IMR-90 (cell line): ENCODE data around the gene NOS3. TPM values are rescaled to one million over a fixed set of nuclear protein-coding genes. Genes with fewer than 3 reads are reported as not detected.

ENCODE experiments used
- ATAC-seq: fragments of 200-7000 bp; cut with Tn5 transposase; 2 replicates; pipeline ENCODE4 v1.9.1; 2020; ENCODE audit warnings: low read depth, mild to moderate bottlenecking, moderate library complexity
- BruUV-seq: library from RNA; stranded (reverse); fragments of 400-500 nt; replicated peaks from 2 replicates; lab custom pipeline; 2021; lab: Mats Ljungman, UMichigan
- CTCF ChIA-PET: fragments of 300-600 bp; formaldehyde crosslinking; extraction: SDS; loops from one replicate; lab custom pipeline; 2021; ENCODE audit warnings: antibody characterized with exemption; lab: Yijun Ruan, JAX
- POLR2A ChIA-PET: fragments of 300-600 bp; sonication (Branson Sonifier 250); formaldehyde crosslinking; loops from one replicate; lab custom pipeline; 2022; ENCODE audit warnings: antibody characterized with exemption; ENCODE audit not compliant: unreplicated experiment; lab: Charles Lee
- DNase-seq: peaks from one replicate; pipeline ENCODE4 v3.0.0; 2013
- H2AFZ ChIP-seq: replicated peaks from 2 replicates; pipeline ENCODE3; 2013; ENCODE audit warnings: low read length, mild to moderate bottlenecking; ENCODE audit not compliant: poor library complexity
- H2AK5ac ChIP-seq: 2 replicates; pipeline ENCODE4 v1.6.1; 2013; ENCODE audit warnings: low read depth, low read length, inconsistent platforms
- H2AK9ac ChIP-seq: replicated peaks from 2 replicates; pipeline ENCODE3; 2013; ENCODE audit warnings: mild to moderate bottlenecking, low read depth, low read length, moderate library complexity; ENCODE audit not compliant: poor library complexity
- H2BK120ac ChIP-seq: 2 replicates; pipeline ENCODE4 v1.6.1; 2013; ENCODE audit warnings: low read depth, low read length, inconsistent platforms
- H2BK15ac ChIP-seq: 3 replicates; pipeline ENCODE4 v1.6.1; 2013; ENCODE audit warnings: low read depth, low read length, inconsistent platforms
- H2BK20ac ChIP-seq: 2 replicates; pipeline ENCODE4 v1.6.1; 2013; ENCODE audit warnings: low read depth, mild to moderate bottlenecking, inconsistent platforms, low read length, moderate library complexity
- H2BK5ac ChIP-seq: 2 replicates; pipeline ENCODE4 v1.6.1; 2013; ENCODE audit warnings: mild to moderate bottlenecking, low read depth, low read length, inconsistent platforms; ENCODE audit not compliant: poor library complexity, severe bottlenecking
- H3K14ac ChIP-seq: replicated peaks from 2 replicates; pipeline ENCODE4 v1.6.1; 2013; ENCODE audit warnings: low read depth, low read length, inconsistent platforms
- H3K18ac ChIP-seq: 2 replicates; pipeline ENCODE4 v1.6.1; 2013; ENCODE audit warnings: low read depth, low read length, control low read depth
- H3K23ac ChIP-seq: 2 replicates; pipeline ENCODE4 v1.6.1; 2013; ENCODE audit warnings: low read depth, low read length, inconsistent platforms
- H3K27ac ChIP-seq: 2 replicates; pipeline ENCODE4 v1.5.1; 2013; ENCODE audit warnings: mild to moderate bottlenecking, control low read depth, low read length; ENCODE audit not compliant: insufficient read depth
- H3K27me3 ChIP-seq: 2 replicates; pipeline ENCODE4 v1.6.1; 2013; ENCODE audit warnings: low read length; ENCODE audit not compliant: control insufficient read depth, insufficient read depth
- H3K36me3 ChIP-seq: 2 replicates; pipeline ENCODE4 v1.6.1; 2013; ENCODE audit warnings: low read length, mixed read lengths; ENCODE audit not compliant: control insufficient read depth, insufficient read depth
- H3K4ac ChIP-seq: 2 replicates; pipeline ENCODE4 v1.6.1; 2013; ENCODE audit warnings: low read depth, low read length, inconsistent platforms
- H3K4me1 ChIP-seq: 2 replicates; pipeline ENCODE4 v1.6.1; 2013; ENCODE audit warnings: low read length, mixed read lengths; ENCODE audit not compliant: control insufficient read depth, insufficient read depth
- H3K4me2 ChIP-seq: 2 replicates; pipeline ENCODE4 v1.6.1; 2013; ENCODE audit warnings: low read depth, mild to moderate bottlenecking, control low read depth, low read length, moderate library complexity
- H3K4me3 ChIP-seq: 2 replicates; pipeline ENCODE4 v1.5.1; 2013; ENCODE audit warnings: low read depth, mild to moderate bottlenecking, control low read depth, low read length, moderate library complexity; ENCODE audit not compliant: insufficient read depth
- H3K56ac ChIP-seq: 2 replicates; pipeline ENCODE4 v1.6.1; 2013; ENCODE audit warnings: low read length, inconsistent platforms; ENCODE audit not compliant: insufficient read depth; ENCODE audit errors: extremely low read depth
- H3K79me1 ChIP-seq, 2 experiments: 2 replicates each; pipeline ENCODE4 v1.6.1; 2013; ENCODE audit warnings: low read length in 2 of 2, inconsistent platforms in 1 of 2, low read depth in 1 of 2
- H3K9ac ChIP-seq: 2 replicates; pipeline ENCODE4 v1.6.1; 2013; ENCODE audit warnings: low read depth, low read length, control low read depth
- H3K9me1 ChIP-seq: 2 replicates; pipeline ENCODE4 v1.6.1; 2013; ENCODE audit warnings: low read length, inconsistent platforms; ENCODE audit not compliant: insufficient read depth
- H3K9me3 ChIP-seq: 2 replicates; pipeline ENCODE4 v1.6.1; 2013; ENCODE audit warnings: low read length; ENCODE audit not compliant: control insufficient read depth, insufficient read depth
- H4K20me1 ChIP-seq: 2 replicates; pipeline ENCODE4 v1.6.1; 2013; ENCODE audit warnings: low read length, inconsistent platforms; ENCODE audit not compliant: insufficient read depth
- H4K5ac ChIP-seq: 2 replicates; pipeline ENCODE4 v1.6.1; 2013; ENCODE audit warnings: mild to moderate bottlenecking, low read depth, low read length, control low read depth
- H4K8ac ChIP-seq, 2 experiments: 2 replicates each; pipeline ENCODE4 v1.6.1; 2013; ENCODE audit warnings: low read depth in 2 of 2, low read length in 2 of 2, control low read depth in 1 of 2, inconsistent platforms in 1 of 2
- H4K91ac ChIP-seq: 2 replicates; pipeline ENCODE4 v1.6.1; 2013; ENCODE audit warnings: low read depth, low read length, inconsistent platforms; ENCODE audit not compliant: insufficient read depth
- BHLHE40 ChIP-seq: fragments of 150-350 bp; IDR thresholded peaks from 2 replicates; pipeline ENCODE4 v1.6.1; 2016; ENCODE audit warnings: mild to moderate bottlenecking, low read depth, low read length
- CEBPB ChIP-seq: IDR thresholded peaks from 2 replicates; pipeline ENCODE4 v1.6.1; 2012; ENCODE audit warnings: low read depth, low read length, improper control_type of control experiment
- CHD1 ChIP-seq: IDR thresholded peaks from 2 replicates; pipeline ENCODE4 v1.6.1; 2012; ENCODE audit warnings: low read depth, low read length, improper control_type of control experiment
- FOS ChIP-seq: fragments of 150-350 bp; IDR thresholded peaks from 2 replicates; pipeline ENCODE4 v1.6.1; 2016; ENCODE audit warnings: low read depth, low read length
- MAFK ChIP-seq: IDR thresholded peaks from 2 replicates; pipeline ENCODE4 v1.6.1; 2012; ENCODE audit warnings: low read depth, low read length, improper control_type of control experiment
- MAZ ChIP-seq: IDR thresholded peaks from 2 replicates; pipeline ENCODE4 v1.6.1; 2012; ENCODE audit warnings: low read depth, mild to moderate bottlenecking, low read length, improper control_type of control experiment, moderate library complexity, borderline replicate concordance
- MXI1 ChIP-seq: IDR thresholded peaks from 2 replicates; pipeline ENCODE4 v1.6.1; 2012; ENCODE audit warnings: low read depth, mild to moderate bottlenecking, low read length, moderate library complexity, borderline replicate concordance
- NFE2L2 ChIP-seq: fragments of 150-350 bp; IDR thresholded peaks from 2 replicates; pipeline ENCODE4 v1.6.1; 2016; ENCODE audit warnings: low read depth, mild to moderate bottlenecking, low read length
- RAD21 ChIP-seq: IDR thresholded peaks from 2 replicates; pipeline ENCODE4 v1.6.1; 2012; ENCODE audit warnings: low read length, improper control_type of control experiment
- SMC3 ChIP-seq: fragments of 150-350 bp; IDR thresholded peaks from 2 replicates; pipeline ENCODE4 v1.6.1; 2016; ENCODE audit warnings: low read depth, mild to moderate bottlenecking, antibody characterized with exemption, low read length, moderate library complexity
- USF2 ChIP-seq: fragments of 150-350 bp; IDR thresholded peaks from 2 replicates; pipeline ENCODE4 v1.6.1; 2017; ENCODE audit warnings: mild to moderate bottlenecking, antibody characterized with exemption, low read length, low read depth
- WGBS, 2 experiments: methylation state at CpG; one replicate each; pipeline versions ENCODE4 v1.1.5 to v1.1.7; 2013; ENCODE audit warnings: missing lambda C conversion rate in 2 of 2; ENCODE audit not compliant: insufficient read length in 1 of 2; ENCODE audit errors: extremely low coverage in 2 of 2; 5-methylcytosine and 5-hydroxymethylcytosine counted together
- dilution Hi-C: fragments of 300-500 bp; cut with HindIII; formaldehyde crosslinking; loops from one replicate; pipeline ENCODE4 v1.14.3; 2018; ENCODE audit warnings: low sequenced_read_pairs; ENCODE audit not compliant: unreplicated experiment
- in situ Hi-C: fragments of 300-500 bp; cut with MboI; formaldehyde crosslinking; loops from 3 replicates; pipeline ENCODE4 v1.14.3; 2019; ENCODE audit warnings: low sequenced_read_pairs, inconsistent platforms, mixed read lengths
- intact Hi-C: fragments of 100-400 bp; cut with micrococcal nuclease; formaldehyde crosslinking; loops from 2 replicates; pipeline ENCODE4 v1.10.0; 2022
- polyA plus RNA-seq, 3 experiments: library from polyadenylated mRNA; depleted of rRNA; stranded (reverse); fragments of >200 nt; gene quantifications; 2 replicates each; pipeline ENCODE4 v1.2.3, GENCODE V29; 2012; ENCODE audit warnings: low replicate concordance in 1 of 3
- total RNA-seq: library from RNA; depleted of rRNA; stranded (reverse); fragments of >200 nt; gene quantifications from 2 replicates; pipeline ENCODE4 v1.2.3, GENCODE V29; 2012

The NOS3 gene
- total and polyA plus RNA-seq, 2 of the 4 experiments (the other 2 are of a cell fraction) = 0.72 to 2.0 TPM

DNA sequence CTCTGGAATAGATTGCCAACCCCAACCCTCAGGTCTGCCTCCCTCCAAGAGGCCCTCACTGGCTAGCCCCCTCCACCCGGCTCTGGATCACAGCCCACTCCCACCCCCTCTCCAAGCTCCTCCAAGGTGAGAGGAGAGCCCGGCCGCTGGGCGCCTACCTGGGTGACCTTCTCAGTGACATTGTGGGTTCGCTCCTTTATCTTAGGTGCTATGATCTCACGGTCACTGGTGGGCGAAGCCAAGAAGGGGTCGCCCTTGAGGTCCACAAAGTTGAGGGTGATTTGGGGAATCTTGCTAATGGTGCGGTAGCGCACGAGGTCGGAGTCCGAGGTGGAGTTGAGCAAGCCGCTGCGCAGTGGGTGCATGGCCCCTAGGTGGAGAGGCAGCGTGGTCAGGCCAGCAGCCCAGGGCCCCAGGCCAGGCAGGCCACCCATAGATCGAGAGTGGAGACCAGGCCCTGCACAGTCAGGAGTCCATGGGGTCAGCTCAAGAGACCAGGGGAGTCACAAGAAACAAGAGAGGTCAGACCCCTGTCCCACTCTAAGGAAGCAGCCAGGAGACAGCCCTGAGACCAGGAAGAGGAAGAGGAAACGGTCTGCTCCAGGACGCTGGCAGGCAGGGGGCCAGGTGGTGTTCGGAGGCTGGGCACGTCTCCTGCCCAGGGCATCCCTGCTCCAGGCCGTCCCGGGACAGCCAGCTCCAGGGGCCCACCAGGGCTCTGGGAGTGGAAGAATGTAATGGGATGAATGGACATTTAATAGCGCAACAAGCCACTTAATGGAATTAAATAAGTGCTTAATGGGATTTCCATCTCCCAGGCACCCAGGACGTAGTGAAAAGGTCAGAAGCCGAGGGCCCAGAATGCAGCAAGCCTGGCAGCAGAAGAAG, 33.4 kb upstream of the NOS3 start (continued):
- no peak for TF ChIP-seq MAFK

DNA sequence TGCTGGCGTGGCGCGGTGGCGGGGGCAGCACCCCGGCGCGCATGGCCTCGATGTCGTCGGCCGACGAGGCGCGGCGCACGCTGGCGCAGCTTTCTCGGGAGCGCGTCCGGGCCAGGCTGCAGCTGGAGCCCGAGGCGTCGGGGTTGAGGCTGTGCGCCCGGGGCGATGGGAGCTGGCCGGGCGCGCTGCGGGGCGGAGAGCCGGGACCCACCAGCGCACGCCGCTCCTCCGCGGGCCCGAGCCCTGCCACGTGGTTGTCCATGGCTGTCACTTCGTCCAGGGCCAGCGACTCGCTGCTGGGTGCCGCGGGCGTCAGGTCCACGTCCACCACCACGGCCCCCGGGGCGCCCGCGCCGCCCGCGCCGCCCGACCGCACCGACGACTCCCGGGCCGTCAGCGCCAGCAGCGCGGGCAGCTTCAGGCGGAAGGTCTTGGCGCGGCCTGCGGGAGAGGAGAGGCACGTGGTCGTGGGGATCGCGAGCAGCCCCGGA, 32.7 kb upstream of the NOS3 start:
- H3K27me3 ChIP-seq = no peaks in the 10 kb centered on the region
- no peak overlapping the region for H2BK15ac ChIP-seq
- no peak overlapping the region for H2AK9ac ChIP-seq
- POLR2A ChIA-PET = no interaction called here
- TF ChIP-seq FOS (no peak), USF2 (no peak), SMC3 (no peak), NFE2L2 (no peak), CEBPB (no peak), BHLHE40 (no peak), RAD21 (no peak), CHD1 (no peak), MAZ (no peak), MXI1 (no peak)
- in situ Hi-C loops = no loop called here
- H3K4ac ChIP-seq = no peak overlapping the region
- H3K14ac ChIP-seq = no peak overlapping the region
- no peak overlapping the region for H3K9ac ChIP-seq
- DNase-seq (no peak), ATAC-seq (no peak)
- H3K4me3 ChIP-seq = no peak overlapping the region
- H3K79me1 ChIP-seq = no peaks in the 10 kb centered on the region
- H2BK120ac ChIP-seq = no peak overlapping the region
- dilution Hi-C loops = no loop called here
- H3K4me2 ChIP-seq = no peak overlapping the region
- WGBS, 2 experiments = 65% methylated on average over 45 of the region's 74 CpGs; no CpG with 5 or more reads in 1 of the 2 experiments
- no peak overlapping the region for H2AK5ac ChIP-seq
- CTCF ChIA-PET = no interaction called here
- H4K20me1 ChIP-seq = no peaks in the 10 kb centered on the region
- H3K36me3 ChIP-seq = no peaks in the 10 kb centered on the region; the same call in 1 of the 2 replicates
- no peak overlapping the region for H4K8ac ChIP-seq
- H3K56ac ChIP-seq = no peak overlapping the region
- no peaks in the 10 kb centered on the region for H3K9me3 ChIP-seq
- no peak overlapping the region for H4K5ac ChIP-seq
- no TSS peak for BruUV-seq
- no peak overlapping the region for H4K91ac ChIP-seq
- peaks cover 20% of the 10 kb centered on the region; the same call in 1 of the 2 replicates for H3K4me1 ChIP-seq
- H3K27ac ChIP-seq = no peak overlapping the region
- H2BK20ac ChIP-seq = no peak overlapping the region
- no peak overlapping the region for H2AFZ ChIP-seq
- no peak overlapping the region for H3K23ac ChIP-seq
- H2BK5ac ChIP-seq = no peak overlapping the region
- intact Hi-C loops = no loop called here
- no peaks in the 10 kb centered on the region for H3K9me1 ChIP-seq
- H3K18ac ChIP-seq = no peak overlapping the region
